Activated CD4-positive, CD25-positive, alpha-beta regulatory T cell treated with anti-CD3 and anti-CD28 coated beads, Interleukin-2, amount 50 U/mL, for 24 hours (primary cell): ENCODE measurements around the gene AKTIP.
"Not testable (repeated sequence)": the region's sequence is repeated elsewhere in the genome, so short reads cannot be mapped to it uniquely, and the experiment has no call there.

ENCODE experiments used
- ATAC-seq, 2 donors: fragments of 150-1000 bp; cut with Tn5 transposase; one replicate each; pipeline ENCODE4 v1.10.0; 2021; ENCODE audit warnings: mild to moderate bottlenecking in 1 of 2, moderate library complexity in 1 of 2

Gene AKTIP

GRCh38 chr16:53515259-53515658 lies 12.2 kb upstream of the AKTIP start:
- no peak for ATAC-seq

GRCh38 chr16:53512795-53513194 lies 9.8 kb upstream of the AKTIP start:
- ATAC-seq: not testable (repeated sequence)

- no peak for ATAC-seq
Observed at GRCh38 chr16:53511403-53512280, 8.6 kb upstream of the AKTIP start.

- ATAC-seq: no peak
Observed at GRCh38 chr16:53511084-53511402, 8.0 kb upstream of the AKTIP start.

- no peak for ATAC-seq
Observed at GRCh38 chr16:53510704-53511070, 7.7 kb upstream of the AKTIP start.

GRCh38 chr16:53509906-53510703 lies 7.1 kb upstream of the AKTIP start:
- ATAC-seq: peak; percentile 25 to 33

GRCh38 chr16:53507464-53508179 lies 4.6 kb upstream of the AKTIP start:
- no peak for ATAC-seq

GRCh38 chr16:53506254-53506653 lies 3.2 kb upstream of the AKTIP start:
- no peak for ATAC-seq

GRCh38 chr16:53504665-53505064 lies 1.7 kb upstream of the AKTIP start:
- ATAC-seq: no peak

- no peak for ATAC-seq
Observed at GRCh38 chr16:53503991-53504663, 1.1 kb upstream of the AKTIP start.

- ATAC-seq: peak; percentile 94 to 95
Observed at GRCh38 chr16:53503270-53503923, 388 bp upstream of the AKTIP start.

- ATAC-seq: no peak
Observed at GRCh38 chr16:53501216-53501859, 1.7 kb downstream of the AKTIP start.

GRCh38 chr16:53498984-53499383 lies 4.0 kb downstream of the AKTIP start:
- ATAC-seq: peak in 1 of 2 donors; percentile 2

- ATAC-seq: no peak
Observed at GRCh38 chr16:53495325-53495724, 7.7 kb downstream of the AKTIP start.

GRCh38 chr16:53494636-53495035 lies 8.4 kb downstream of the AKTIP start:
- no peak for ATAC-seq

GRCh38 chr16:53492503-53492902 lies 10.5 kb downstream of the AKTIP start:
- no peak for ATAC-seq

- no peak for ATAC-seq
Observed at GRCh38 chr16:53489755-53490154, 13.3 kb downstream of the AKTIP start.

- ATAC-seq: no peak
Observed at GRCh38 chr16:53486230-53486629, 16.8 kb downstream of the AKTIP start.

GRCh38 chr16:53484542-53484941 lies 18.5 kb downstream of the AKTIP start:
- ATAC-seq: no peak

- no peak for ATAC-seq
Observed at GRCh38 chr16:53482123-53482522, 20.9 kb downstream of the AKTIP start.

- ATAC-seq: no peak
Observed at GRCh38 chr16:53480394-53480793, 22.6 kb downstream of the AKTIP start.

- ATAC-seq: no peak
Observed at GRCh38 chr16:53478965-53479364, 24.0 kb downstream of the AKTIP start.
